ENCODE results near the gene GP1BB. TPM values are rescaled to one million over a fixed set of nuclear protein-coding genes. Genes with fewer than 3 reads are reported as not detected.
"Not testable (repeated sequence)": the region's sequence is repeated elsewhere in the genome, so short reads cannot be mapped to it uniquely, and the experiment has no call there.

GP1BB gene
- total RNA-seq, 2 donors from 2014 or later = 0.83 TPM; not detected in 1

DNA sequence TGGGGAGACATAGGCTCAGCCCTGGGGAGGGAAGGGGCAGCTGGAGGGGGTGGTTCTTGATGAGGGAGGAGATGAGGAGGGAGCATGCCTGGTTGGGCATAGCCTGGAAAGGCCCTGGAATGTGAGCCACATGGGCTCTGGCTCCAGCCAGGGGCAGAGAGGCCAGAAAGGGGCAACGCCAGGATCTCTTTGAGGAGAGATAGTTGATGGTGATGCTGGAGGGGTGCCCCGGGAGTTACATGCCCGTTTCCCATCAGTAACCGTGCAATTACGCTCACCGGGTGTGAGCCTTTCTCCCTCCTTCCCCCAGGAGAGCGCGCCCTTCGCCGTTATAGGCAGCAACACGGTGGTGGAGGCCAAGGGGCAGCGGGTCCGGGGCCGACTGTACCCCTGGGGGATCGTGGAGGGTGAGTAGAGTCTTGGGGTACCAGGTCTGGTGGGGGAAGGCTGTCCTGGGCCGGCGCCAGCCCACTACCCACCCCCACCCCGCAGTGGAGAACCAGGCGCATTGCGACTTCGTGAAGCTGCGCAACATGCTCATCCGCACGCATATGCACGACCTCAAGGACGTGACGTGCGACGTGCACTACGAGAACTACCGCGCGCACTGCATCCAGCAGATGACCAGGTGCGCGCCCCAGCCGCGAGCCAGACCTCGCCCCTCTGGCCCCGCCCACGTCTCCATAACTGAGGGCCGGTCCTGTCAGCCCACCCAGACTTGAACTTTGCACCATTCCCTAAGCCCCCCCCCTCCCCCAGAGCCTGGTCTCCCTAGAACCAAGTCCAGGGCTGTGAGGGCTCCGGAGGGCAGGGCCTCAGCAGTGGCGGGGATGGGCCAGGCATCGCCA lies 1.8 kb upstream of the GP1BB start:
- intact Hi-C loops (cut with DNase I) = no loop called here
- DNase-seq (ENCODE audit: low spot score) = no peak

DNA sequence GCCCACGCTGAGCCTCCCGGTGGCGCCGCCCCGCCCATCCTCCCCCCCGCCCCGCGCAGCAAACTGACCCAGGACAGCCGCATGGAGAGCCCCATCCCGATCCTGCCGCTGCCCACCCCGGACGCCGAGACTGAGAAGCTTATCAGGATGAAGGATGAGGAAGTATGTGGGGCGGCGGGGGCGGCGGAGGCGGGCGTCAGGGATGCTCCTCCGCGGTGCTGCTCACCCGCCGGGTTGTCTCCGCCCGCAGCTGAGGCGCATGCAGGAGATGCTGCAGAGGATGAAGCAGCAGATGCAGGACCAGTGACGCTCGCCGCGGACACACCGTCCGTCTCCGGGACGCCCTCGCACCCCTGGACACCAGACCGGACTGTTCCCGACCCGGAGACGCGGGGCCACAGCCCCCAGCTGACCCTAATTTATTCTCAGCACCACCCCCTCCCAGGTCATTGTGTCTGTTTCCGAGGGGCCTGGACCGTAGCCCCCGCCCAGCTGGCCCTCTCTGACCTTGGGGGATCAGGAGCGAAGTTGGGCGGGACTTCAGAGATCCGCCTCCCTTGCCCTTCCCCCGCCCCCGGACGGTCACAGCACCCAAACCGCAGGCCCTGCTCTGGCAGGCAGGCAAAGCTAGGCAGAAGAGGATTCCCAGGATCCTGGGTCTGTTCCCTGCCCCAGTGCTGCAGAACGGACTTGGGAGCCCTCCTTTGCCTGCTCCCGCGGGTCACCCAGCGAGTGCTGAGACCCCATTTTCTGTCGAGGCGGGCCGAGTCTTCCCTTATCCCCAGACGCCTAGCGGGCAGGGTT lies 959 bp upstream of the GP1BB start:
- DNase-seq (ENCODE audit: low spot score) = no peak
- intact Hi-C loops (cut with DNase I) = no loop called here

DNA sequence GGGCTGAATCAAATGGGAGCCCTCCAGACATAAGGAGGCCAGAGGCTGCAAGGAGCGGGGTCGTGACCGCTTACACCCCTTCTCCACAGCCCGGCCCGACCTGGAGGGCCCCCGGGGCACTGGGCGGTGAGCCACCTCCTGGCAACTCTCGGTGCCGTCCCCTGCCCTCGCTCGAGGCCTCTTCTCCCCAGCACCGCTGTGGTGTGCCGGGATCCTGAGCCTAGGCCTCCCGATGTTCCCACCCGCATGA lies 432 bp upstream of the GP1BB start:
- intact Hi-C loops (cut with DNase I) = no loop called here

DNA sequence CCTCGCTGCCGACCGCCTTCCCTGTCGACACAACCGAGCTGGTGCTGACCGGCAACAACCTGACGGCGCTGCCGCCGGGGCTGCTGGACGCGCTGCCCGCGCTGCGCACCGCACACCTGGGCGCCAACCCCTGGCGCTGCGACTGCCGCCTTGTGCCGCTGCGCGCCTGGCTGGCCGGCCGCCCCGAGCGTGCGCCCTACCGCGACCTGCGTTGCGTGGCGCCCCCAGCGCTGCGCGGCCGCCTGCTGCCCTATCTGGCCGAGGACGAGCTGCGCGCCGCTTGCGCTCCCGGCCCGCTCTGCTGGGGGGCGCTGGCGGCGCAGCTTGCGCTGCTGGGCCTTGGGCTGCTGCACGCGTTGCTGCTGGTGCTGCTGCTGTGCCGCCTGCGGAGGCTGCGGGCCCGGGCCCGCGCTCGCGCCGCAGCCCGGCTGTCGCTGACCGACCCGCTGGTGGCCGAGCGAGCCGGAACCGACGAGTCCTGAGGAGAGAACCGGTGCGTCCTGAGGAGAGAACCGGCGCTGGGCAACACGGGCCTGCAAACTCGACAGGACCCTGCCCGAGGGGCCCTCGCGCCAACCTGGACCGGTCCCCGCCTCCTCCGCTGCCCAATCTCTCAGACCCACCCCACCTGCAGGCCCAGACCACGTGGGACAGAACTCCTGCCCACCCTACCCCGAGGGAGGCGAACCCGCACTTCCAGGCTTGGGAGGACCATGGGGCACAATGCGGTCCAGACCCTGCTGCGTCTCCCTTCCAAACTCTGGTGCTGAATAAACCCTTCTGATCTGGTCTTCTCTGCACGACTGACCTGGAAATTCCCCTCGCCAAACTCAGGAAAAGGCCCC lies 866 bp downstream of the GP1BB start:
- DNase-seq (ENCODE audit: low spot score) = no peak
- intact Hi-C loops (cut with DNase I) = no loop called here

More for the DNA sequence above, 432 bp upstream of the GP1BB start:
- DNase-seq (ENCODE audit: low spot score) = no peak

DNA sequence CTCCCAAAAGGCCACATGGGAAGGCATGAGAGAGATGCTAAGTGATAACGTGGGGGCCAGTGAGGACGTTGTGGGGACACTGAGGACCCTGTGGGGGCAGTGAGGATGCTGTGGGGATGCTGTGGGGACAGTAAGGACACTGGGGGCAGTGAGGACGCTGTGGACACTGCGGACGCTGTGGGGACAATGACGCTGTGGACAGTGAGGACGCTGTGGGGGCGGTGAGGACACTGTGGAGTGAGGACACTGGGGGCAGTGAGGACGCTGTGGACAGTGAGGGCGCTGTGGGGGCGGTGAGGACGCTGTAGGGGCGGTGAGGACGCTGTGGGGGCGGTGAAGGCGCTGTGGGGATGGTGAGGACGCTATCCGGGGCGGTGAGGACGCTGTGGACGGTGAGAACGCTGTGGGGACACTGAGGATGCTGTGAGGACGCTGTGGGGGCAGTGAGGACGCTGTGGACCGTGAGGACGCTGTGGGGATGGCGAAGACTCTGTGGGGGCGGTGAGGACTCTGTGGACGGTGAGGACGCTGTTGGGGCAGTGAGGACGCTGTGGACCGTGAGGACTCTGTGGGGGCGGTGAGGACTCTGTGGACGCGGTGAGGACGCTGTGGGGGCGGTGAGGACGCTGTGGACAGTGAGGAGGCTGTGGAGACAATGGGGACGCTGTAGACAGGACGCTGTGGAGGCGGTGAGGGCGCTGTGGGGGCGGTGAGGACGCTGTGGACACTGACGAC lies 1.8 kb downstream of the GP1BB start:
- intact Hi-C loops (cut with DNase I) = no loop called here
- DNase-seq (ENCODE audit: low spot score) = no peak

DNA sequence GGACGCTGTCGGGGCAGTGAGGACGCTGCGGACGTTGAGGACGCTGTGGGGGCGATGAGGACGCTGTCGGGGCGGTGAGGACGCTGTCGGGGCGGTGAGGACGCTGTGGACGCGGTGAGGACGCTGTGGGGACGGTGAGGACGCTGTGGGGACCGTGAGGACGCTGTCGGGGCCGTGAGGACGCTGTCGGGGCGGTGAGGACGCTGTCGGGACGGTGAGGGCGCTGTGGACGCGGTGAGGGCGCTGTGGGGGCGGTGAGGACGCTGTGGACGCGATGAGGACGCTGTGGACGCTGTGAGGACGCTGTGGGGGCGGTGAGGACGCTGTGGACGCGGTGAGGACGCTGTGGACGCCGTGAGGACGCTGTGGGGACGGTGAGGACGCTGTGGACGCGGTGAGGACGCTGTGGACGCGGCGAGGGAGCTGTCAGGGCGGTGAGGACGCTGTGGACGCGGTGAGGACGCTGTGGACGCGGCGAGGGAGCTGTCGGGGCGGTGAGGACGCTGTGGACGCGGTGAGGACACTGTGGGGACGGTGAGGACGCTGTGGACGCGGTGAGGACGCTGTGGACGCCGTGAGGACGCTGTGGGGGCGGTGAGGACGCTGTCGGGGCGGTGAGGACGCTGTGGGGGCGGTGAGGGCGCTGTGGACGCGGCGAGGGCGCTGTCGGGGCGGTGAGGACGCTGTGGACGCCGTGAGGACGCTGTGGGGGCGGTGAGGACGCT lies 2.9 kb downstream of the GP1BB start:
- intact Hi-C loops (cut with DNase I); DNase-seq (ENCODE audit: low spot score): not testable (repeated sequence)

DNA sequence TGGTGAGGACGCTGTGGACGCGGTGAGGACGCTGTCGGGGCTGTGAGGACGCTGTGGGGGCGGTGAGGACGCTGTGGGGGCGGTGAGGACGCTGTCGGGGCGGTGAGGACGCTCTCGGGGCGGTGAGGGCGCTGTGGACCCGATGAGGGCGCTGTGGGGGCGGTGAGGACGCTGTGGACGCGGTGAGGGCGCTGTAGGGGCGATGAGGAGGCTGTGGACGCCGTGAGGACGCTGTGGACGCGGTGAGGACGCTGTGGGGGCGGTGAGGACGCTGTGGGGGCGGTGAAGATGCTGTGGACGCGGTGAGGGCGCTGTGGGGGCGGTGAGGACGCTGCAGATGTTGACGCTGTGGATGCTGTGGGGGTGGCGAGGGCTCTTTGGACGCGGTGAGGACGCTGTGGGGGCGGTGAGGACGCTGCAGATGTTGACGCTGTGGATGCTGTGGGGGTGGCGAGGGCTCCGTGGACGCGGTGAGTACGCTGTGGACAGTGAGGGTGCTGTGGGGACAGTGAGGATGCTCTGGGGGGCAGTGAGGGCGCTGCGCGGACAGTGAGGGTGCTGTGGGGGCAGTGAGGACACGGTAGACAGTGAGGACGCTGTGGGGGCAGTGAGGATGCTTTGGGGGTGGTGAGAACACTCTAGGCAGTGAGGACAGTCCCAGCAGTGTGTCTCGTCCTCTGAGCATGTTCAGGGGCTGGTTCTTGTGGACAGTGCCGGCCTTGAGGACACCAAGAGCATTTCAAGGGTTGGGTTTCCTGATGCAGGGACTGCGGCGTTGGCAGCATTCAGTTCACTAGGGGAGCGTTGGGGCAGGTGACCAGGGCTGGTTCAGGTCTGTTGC lies 4.2 kb downstream of the GP1BB start:
- no peak for DNase-seq (ENCODE audit: low spot score)
- intact Hi-C loops (cut with DNase I) = no loop called here

DNA sequence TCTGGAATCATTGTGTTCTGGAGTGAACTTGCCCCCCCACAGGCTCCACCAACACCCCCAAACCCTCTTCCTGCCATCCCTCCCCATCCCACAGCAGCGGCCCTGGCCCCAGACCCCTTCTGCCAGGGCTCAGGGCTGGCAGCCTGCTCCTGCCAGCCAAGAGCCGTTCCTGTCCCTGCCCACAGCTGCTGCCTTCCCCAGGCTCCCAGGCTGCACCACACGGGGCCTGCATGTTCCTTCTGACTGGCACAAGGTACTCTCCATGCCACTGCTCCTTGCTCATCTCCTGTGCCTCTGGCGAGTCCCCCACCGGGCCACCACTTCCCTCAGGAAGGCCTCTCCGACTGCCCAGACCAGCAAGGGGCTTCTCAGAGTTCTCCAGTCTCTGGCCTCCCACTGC lies 4.9 kb downstream of the GP1BB start:
- intact Hi-C loops (cut with DNase I) = no loop called here
- DNase-seq (ENCODE audit: low spot score) = no peak

DNA sequence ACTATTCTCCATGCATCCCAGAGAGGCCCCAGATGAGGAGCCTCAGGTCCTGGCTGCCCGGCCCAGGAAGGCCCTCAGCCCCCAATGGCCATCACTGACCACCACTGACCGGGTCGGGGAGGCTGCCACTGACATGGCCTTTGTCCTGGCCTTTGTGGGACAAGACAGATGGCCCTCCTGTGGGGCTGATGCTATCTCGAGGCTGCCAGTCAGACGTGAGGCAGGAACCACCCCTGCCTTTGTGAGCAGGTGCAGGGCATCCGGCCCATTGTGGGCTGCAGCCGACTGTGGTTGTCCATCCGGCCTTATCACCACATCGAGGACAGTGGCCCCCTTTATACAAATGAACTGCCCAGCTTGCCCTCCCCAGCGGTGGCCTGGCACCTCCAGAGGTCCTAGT lies 5.5 kb downstream of the GP1BB start:
- intact Hi-C loops (cut with DNase I) = no loop called here
- DNase-seq (ENCODE audit: low spot score) = no peak

DNA sequence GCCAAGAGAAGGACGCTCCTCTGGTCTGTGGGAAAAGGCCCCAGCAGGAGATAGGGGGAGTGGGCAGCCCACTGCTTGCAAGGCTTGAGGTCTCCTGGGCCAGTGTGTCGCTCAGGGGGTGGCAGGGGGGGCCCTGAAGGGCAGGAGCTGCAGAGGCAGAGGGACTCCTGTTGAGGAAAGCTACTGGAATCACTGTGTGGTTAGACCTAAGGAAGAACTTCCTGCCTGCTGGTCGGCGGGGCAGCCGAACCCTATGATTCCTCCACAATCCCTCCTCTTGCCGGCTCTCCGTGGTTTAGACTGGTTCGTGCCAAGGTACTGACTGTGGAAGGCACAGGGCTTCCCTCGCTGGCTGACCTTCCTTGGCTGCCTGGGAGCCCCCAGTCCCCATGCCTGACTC lies 6.2 kb downstream of the GP1BB start:
- no peak for DNase-seq (ENCODE audit: low spot score)
- intact Hi-C loops (cut with DNase I) = no loop called here

DNA sequence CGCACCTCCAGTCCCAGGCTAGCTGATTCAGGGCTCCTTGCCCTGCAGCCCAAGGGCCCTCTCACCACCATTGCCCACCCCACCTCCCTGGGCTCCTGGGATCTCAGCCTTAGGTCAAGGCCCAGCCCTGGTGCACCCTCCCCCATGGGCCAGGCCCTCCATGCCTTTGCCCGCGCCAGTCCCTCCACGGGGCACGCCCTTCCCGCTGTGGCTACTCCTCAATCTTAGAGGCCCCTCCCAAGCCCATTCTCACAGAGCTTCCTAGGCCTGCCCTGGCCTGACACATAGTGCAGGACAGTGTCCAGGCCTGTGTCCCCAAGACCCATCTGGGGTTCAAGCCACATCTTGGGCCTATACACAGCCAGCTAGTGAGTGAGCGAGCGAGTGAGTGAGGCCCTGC lies 6.9 kb downstream of the GP1BB start:
- DNase-seq (ENCODE audit: low spot score) = no peak
- intact Hi-C loops (cut with DNase I) = loop anchor here (2.0 kb wide), 2 partner anchors 179 to 181 kb away; no protein-coding TSS in a partner anchor

DNA sequence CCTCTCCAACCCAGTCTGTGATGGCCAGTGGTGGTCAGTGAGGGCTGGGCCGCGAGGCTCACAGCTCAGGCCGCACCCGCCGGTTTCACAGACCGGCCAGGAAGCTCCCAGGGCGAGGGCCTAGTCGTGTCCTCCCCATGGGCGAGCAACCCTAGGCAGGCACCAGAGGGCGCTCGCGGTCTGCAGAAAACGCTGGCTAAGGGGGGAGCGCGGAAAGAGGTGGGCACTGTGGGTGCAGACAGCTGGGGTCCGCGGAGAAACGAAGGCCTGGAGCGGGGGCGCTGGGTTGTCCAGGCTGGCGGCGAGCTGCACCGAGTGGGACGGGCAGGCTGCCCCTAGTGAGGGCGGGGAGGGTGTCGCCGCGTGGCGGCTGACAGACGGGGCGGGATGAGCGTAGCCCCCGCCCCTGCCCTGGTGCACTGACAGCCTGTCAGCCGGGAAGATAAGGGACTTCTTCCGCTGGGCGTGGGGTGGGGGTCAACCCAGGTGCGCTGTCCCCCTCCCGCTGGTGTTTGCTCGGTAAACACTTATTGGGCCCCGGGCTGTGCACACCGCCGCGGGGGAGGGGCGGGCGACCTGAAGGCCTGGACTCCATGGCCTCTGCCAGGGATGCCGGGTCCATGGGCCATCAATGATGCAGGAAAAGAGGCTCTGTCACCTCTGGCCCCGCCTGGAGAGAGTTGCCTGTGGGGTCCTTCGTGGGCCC lies 7.5 kb downstream of the GP1BB start:
- peak; percentile 96 for DNase-seq (ENCODE audit: low spot score)
- intact Hi-C loops (cut with DNase I) = loop anchor here (2.0 kb wide), 2 partner anchors 178 to 180 kb away; no protein-coding TSS in a partner anchor

DNA sequence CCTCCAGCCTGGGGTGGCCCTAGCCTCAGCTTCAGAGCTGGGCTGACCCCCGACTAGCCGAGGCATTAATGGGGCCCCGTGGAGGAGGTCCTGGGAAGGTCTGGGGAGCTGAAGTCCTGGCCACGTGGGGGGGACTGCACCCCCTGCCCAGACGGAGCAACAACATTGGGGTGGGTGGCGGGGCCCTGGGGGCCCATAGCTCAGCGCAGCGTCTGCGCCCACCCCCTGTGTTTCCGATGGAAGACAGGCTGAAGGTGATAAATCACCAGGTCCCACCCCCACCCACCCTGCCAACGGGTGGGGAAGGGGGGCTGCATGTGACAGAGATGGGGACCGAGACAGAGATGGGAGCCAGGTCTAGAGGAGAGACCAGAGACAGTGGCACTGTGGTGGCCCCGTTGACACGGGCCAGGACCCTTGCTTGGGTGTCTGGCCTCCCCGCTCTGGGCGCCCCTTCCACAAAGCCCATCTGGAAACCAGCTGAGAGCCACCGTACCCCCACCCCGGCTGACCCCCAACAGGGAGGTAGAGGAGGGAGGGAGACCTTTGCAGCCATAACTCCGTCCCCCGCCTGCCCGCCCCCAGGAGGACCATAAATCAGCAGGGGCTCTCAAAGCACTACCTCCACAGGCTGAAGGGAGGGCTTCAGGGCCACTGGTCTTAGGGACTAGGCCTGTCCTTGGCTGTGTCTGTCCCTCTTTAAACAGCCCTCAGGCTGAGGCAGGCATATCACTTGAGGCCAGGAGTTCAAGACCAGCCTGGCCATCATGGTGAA lies 8.2 kb downstream of the GP1BB start:
- intact Hi-C loops (cut with DNase I) = loop anchor here (2.0 kb wide), 2 partner anchors 177 to 179 kb away; no protein-coding TSS in a partner anchor
- DNase-seq (ENCODE audit: low spot score) = no peak

DNA sequence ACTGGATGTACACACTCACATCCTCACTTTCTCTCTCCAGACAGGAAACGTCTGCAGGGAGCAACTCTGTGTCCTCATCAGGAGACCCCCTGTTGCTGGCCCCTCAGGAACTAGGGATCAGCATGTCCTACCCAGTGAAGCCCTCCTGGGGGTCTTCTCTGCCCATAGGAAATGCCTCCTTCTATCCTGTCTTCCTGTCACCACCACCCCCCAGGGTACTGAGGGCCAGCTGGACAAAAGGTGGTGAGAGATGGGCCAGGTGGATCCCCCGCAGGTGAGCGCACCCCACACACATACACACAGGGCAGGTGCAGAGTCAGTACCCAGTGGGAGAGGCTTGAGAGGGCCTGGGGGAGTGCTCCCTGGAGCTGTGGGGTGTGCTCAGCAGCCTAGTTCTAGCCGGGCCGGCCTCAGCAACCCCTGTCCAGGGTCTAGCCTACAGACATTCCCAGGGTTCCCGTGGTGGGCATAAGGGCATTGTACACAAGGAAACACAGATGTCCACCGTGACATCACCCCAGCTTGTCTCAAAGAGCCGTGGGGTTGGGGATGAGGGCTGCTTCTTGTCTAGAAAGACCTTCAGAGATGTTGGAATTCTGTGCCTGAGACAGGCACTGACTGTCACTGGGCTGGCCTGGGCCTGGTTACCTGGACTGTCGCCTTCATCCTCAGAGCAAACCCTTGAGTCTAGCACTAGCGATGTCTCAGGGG lies 9.2 kb downstream of the GP1BB start:
- no peak for DNase-seq (ENCODE audit: low spot score)
- intact Hi-C loops (cut with DNase I) = no loop called here

DNA sequence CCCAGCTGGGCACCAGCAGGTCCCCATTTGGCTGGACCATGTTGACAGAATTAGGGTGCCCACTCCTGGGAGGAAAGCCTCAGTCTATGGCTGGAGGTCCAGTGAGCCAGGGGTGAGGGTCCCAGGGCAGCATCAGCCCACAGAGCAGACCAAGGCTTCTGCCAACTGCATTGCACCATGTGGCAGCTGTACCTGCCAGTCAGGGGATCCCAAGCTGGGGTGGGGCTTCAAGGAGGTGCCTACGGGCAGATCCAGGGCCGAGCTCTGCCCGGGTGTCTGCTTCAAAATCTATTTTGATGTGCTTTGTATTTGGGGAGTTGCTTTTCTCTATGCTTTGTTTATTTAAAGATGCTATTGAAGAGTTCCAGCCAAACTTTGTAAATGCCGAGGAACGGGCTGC lies 10.4 kb downstream of the GP1BB start:
- intact Hi-C loops (cut with DNase I) = no loop called here

DNA sequence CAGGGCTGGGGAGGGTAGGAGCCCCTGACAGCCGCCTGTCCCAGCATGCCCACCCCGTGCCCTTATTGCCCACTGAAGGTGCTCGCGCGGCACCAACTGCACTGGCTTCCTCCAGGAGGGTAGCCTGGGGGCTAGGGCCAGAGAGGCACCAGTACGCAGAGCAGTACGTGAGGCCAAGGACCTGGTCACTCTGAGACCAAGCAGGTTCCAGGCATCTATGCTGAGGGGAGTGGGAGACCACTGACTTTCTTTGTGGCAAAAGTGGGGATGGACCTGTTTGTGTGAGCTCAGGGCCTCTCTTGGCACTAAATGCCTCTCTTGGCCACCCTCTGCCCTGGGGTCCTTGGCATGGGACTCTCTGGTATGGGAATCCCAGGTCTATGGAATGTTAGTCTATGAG lies 10.8 kb downstream of the GP1BB start:
- no peak for DNase-seq (ENCODE audit: low spot score)
- intact Hi-C loops (cut with DNase I) = no loop called here

More for the DNA sequence above, 10.4 kb downstream of the GP1BB start:
- no peak for DNase-seq (ENCODE audit: low spot score)

All from posterior vena cava (tissue), 2 donors.